OCI-LY7 (cell line): ENCODE data around the gene LONP2. TPM values are rescaled to one million over a fixed set of nuclear protein-coding genes. Genes with fewer than 3 reads are reported as not detected.

Source experiments
- BruUV-seq: library from RNA; stranded (reverse); fragments of 400-500 nt; replicated peaks from 2 replicates; lab custom pipeline; 2021; lab: Mats Ljungman, UMichigan
- CTCF ChIA-PET: fragments of 300-600 bp; sonication (Branson Sonifier 250); formaldehyde crosslinking; loops from one replicate; lab custom pipeline; 2022; ENCODE audit warnings: antibody characterized with exemption; ENCODE audit not compliant: unreplicated experiment; lab: Charles Lee
- POLR2A ChIA-PET: fragments of 300-600 bp; sonication (Branson Sonifier 250); formaldehyde crosslinking; loops from one replicate; lab custom pipeline; 2022; ENCODE audit warnings: antibody characterized with exemption; lab: Charles Lee
- DNase-seq: peaks from one replicate; pipeline ENCODE4 v3.0.0-alpha.2; 2015; ENCODE audit warnings: low spot score
- H2AFZ ChIP-seq: fragments of 200-600 bp; sonication (generic), shearing (Covaris generic); 2 replicates; pipeline ENCODE4 v1.6.1; 2014; ENCODE audit warnings: mild to moderate bottlenecking, antibody characterized with exemption, low read length, moderate library complexity
- H3K27ac ChIP-seq: fragments of 200-600 bp; sonication (generic); 2 replicates; pipeline ENCODE4 v1.5.1; 2014; ENCODE audit warnings: mixed run types, low read depth, mild to moderate bottlenecking, moderate library complexity, low read length, inconsistent platforms; ENCODE audit not compliant: poor library complexity, severe bottlenecking
- H3K36me3 ChIP-seq: fragments of 200-600 bp; sonication (generic); 2 replicates; pipeline ENCODE4 v1.6.1; 2014; ENCODE audit warnings: mild to moderate bottlenecking, antibody characterized with exemption, low read length, moderate library complexity, mixed read lengths; ENCODE audit not compliant: insufficient read depth
- H3K4me1 ChIP-seq: fragments of 200-600 bp; sonication (generic); 2 replicates; pipeline ENCODE4 v1.5.1; 2014; ENCODE audit warnings: mild to moderate bottlenecking, low read length; ENCODE audit not compliant: insufficient read depth, poor library complexity, severe bottlenecking
- H3K4me2 ChIP-seq: fragments of 200-600 bp; sonication (generic); 2 replicates; pipeline ENCODE4 v1.6.1; 2014; ENCODE audit warnings: mild to moderate bottlenecking, low read length
- H3K4me3 ChIP-seq: fragments of 200-600 bp; sonication (generic); 2 replicates; pipeline ENCODE4 v1.5.1; 2014; ENCODE audit warnings: mild to moderate bottlenecking, low read depth, low read length; ENCODE audit not compliant: poor library complexity, severe bottlenecking
- H3K79me2 ChIP-seq: fragments of 200-600 bp; sonication (generic); 2 replicates; pipeline ENCODE4 v1.6.1; 2016; ENCODE audit warnings: low read depth, mild to moderate bottlenecking, low read length, moderate library complexity, mixed read lengths; ENCODE audit not compliant: insufficient read depth
- H3K9me2 ChIP-seq: fragments of 200-600 bp; sonication (generic); 2 replicates; pipeline ENCODE4 v1.6.1; 2016; ENCODE audit warnings: mild to moderate bottlenecking, low read length, mixed read lengths; ENCODE audit not compliant: insufficient read depth
- H3K9me3 ChIP-seq: fragments of 200-600 bp; sonication (generic); 2 replicates; pipeline ENCODE4 v1.6.1; 2014; ENCODE audit warnings: mild to moderate bottlenecking, mixed run types, low read length, mixed read lengths
- H4K20me1 ChIP-seq: fragments of 200-600 bp; sonication (generic); 2 replicates; pipeline ENCODE4 v1.6.1; 2014; ENCODE audit warnings: mild to moderate bottlenecking, antibody characterized with exemption, low read length, moderate library complexity, mixed read lengths; ENCODE audit not compliant: insufficient read depth
- EZH2phosphoT487 ChIP-seq: fragments of 200-600 bp; sonication (generic); IDR thresholded peaks from 2 replicates; pipeline ENCODE4 v1.6.1; 2018; ENCODE audit warnings: low read depth, borderline replicate concordance, mild to moderate bottlenecking, mixed run types, antibody characterized with exemption, low read length, moderate library complexity, mixed read lengths
- intact Hi-C: fragments of 100-400 bp; cut with micrococcal nuclease; formaldehyde crosslinking; loops from one replicate; pipeline ENCODE4 v1.10.0; 2022; ENCODE audit not compliant: unreplicated experiment
- total RNA-seq, 2 experiments: library from RNA; depleted of rRNA in 1 of 2; stranded (reverse); fragments of >200 nt in 1 of 2; shearing (Covaris generic) in 1 of 2; gene quantifications; 2 replicates each; pipeline ENCODE4 v1.2.3, GENCODE V29; 2014 to 2022
- TF ChIP-seq, protein P1 (sequence below): fragments of 200-600 bp; sonication (generic); conservative IDR thresholded peaks from 2 replicates; pipeline ENCODE4 v1.5.1; 2014; ENCODE audit warnings: mild to moderate bottlenecking, antibody characterized with exemption, low read length, moderate library complexity, mixed read lengths

LONP2 gene
- total RNA-seq, 2 experiments from 2014 or later: 13.0 to 23.3 TPM

DNA sequence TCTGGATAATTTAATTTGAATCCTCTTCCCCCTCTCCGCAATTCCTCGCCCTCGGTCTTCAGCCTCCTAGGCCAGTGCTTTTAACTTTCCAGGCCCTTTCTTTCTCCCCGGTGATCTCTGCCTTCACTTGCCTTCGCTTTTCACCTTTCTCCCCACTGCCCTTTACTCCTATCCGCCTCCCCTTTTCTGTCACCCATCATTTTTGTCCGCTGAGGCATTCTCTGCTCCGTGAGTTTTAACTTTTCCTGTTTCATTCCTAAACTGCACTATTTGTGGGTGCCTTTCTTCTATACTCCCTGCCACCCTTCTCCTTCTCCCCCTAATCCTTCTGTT, 729 bp downstream of the LONP2 start:
- no peak for DNase-seq
- Histone ChIP-seq H3K4me3 (peak overlapping the region; percentile 73), H3K27ac (no peak overlapping the region), H4K20me1 (no peaks in the 10 kb centered on the region), H3K9me2 (no peaks in the 10 kb centered on the region), H3K36me3 (no peaks in the 10 kb centered on the region), H3K79me2 (no peaks in the 10 kb centered on the region), H3K9me3 (0 out of 2 replicates have a peak, but pooled peaks cover 4% of the 10 kb centered on the region), H3K4me1 (peaks cover 5% of the 10 kb centered on the region), H2AFZ (peak overlapping the region; percentile 66; the same call in 1 of the 2 replicates), H3K4me2 (peak overlapping the region; percentile 75)
- POLR2A ChIA-PET: no interaction called here
- no TSS peak for BruUV-seq
- intact Hi-C loops: no loop called here
- CTCF ChIA-PET: no interaction called here
- TF ChIP-seq, protein P1, sequence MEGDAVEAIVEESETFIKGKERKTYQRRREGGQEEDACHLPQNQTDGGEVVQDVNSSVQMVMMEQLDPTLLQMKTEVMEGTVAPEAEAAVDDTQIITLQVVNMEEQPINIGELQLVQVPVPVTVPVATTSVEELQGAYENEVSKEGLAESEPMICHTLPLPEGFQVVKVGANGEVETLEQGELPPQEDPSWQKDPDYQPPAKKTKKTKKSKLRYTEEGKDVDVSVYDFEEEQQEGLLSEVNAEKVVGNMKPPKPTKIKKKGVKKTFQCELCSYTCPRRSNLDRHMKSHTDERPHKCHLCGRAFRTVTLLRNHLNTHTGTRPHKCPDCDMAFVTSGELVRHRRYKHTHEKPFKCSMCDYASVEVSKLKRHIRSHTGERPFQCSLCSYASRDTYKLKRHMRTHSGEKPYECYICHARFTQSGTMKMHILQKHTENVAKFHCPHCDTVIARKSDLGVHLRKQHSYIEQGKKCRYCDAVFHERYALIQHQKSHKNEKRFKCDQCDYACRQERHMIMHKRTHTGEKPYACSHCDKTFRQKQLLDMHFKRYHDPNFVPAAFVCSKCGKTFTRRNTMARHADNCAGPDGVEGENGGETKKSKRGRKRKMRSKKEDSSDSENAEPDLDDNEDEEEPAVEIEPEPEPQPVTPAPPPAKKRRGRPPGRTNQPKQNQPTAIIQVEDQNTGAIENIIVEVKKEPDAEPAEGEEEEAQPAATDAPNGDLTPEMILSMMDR: no peak
- no peak for TF ChIP-seq EZH2phosphoT487

DNA sequence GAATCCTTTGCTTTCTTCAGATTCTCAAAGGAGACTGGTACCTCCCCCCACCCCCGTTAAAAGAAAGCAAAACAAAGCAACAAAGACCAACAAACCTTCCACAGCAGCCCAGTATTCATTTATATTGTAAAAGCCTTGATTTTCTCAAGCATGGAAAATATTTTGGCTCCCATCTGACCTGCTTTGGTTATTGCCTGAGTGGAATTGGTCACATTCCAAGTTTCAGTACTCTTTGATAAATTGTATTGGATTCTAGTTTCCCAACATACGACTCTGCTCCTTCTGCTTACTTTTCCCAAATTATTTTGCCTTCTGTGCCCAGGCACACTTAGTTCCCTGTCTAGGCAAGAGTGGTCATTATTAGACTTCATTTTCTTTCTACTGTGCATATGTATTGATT, 2.0 kb downstream of the LONP2 start:
- ChIA-PET POLR2A (no interaction called here), CTCF (no interaction called here)
- H3K36me3 ChIP-seq: no peaks in the 10 kb centered on the region
- no peaks in the 10 kb centered on the region for H4K20me1 ChIP-seq
- intact Hi-C loops: no loop called here
- H3K9me2 ChIP-seq: no peaks in the 10 kb centered on the region
- peak overlapping the region; percentile 75; the same call in 1 of the 2 replicates for H3K4me2 ChIP-seq
- H3K27ac ChIP-seq: no peak overlapping the region
- no peak overlapping the region for H2AFZ ChIP-seq
- BruUV-seq: TSS peak; percentile 56
- no peaks in the 10 kb centered on the region for H3K9me3 ChIP-seq
- H3K4me3 ChIP-seq: no peak overlapping the region
- H3K79me2 ChIP-seq: no peaks in the 10 kb centered on the region
- no peak for TF ChIP-seq EZH2phosphoT487
- TF ChIP-seq, protein P1: no peak
- DNase-seq: no peak
- H3K4me1 ChIP-seq: peaks cover 5% of the 10 kb centered on the region

DNA sequence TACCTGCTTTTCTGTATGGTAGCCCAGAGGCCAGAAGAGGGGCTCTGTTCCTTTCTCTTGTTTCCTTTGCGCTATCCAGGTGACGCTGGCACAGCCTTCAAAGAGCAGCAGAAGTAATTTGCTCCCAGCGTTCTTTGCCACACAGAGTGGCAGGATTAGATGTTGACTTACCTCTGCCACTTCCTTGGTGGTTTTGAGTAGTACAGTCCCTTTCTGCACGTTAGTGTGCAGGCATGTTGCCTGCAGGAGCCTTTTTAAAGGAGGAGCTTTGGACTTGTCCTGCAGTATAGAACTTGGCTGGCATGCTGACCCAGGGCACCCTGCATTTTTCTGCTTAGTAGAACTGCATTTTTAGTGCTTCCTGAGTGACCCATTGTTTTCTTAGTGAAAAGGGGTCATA, 3.2 kb downstream of the LONP2 start, which contains the start of gene ABCC11:
ABCC11 (minus strand) TSS at position 229 of the 400 bp plus-strand sequence. CDS start 15,618 bp downstream, outside the sequence.
- H3K4me1 ChIP-seq: peaks cover 5% of the 10 kb centered on the region
- ChIA-PET POLR2A (no interaction called here), CTCF (interaction anchor here (0.6 kb wide), 1 partner anchor 83 kb away, joined by 3 read pairs; no protein-coding TSS in a partner anchor)
- no peak within 1 kb of the TSS for H3K27ac ChIP-seq
- intact Hi-C loops: no loop called here
- no peak for DNase-seq
- no peaks in the 10 kb centered on the region for H4K20me1 ChIP-seq
- no peak within 1 kb of the TSS for H2AFZ ChIP-seq
- H3K36me3 ChIP-seq: 0 out of 2 replicates have a peak, but pooled peaks cover 3% of the 10 kb centered on the region
- no peak within 1 kb of the TSS for H3K4me3 ChIP-seq
- no peaks in the 10 kb centered on the region for H3K79me2 ChIP-seq
- no peaks in the 10 kb centered on the region for H3K9me2 ChIP-seq
- BruUV-seq: no TSS peak
- H3K9me3 ChIP-seq: no peaks in the 10 kb centered on the region
- no peak within 1 kb of the TSS for H3K4me2 ChIP-seq
- TF ChIP-seq, protein P1: no peak
- no peak for TF ChIP-seq EZH2phosphoT487
